PFSK-1 (cell line): ENCODE data around the gene RBL2.

ENCODE experiments used
- FOXP2 ChIP-seq: optimal IDR thresholded peaks from 2 replicates; pipeline ENCODE3; 2011; ENCODE audit warnings: borderline replicate concordance, control low read depth, inconsistent platforms; ENCODE audit not compliant: insufficient read depth; ENCODE audit errors: extremely low read length, extremely low read depth
- POLR2AphosphoS5 ChIP-seq: IDR thresholded peaks from 2 replicates; pipeline ENCODE4 v1.6.1; 2012; ENCODE audit warnings: low read depth, mild to moderate bottlenecking, control low read depth, low read length, moderate library complexity
- SIN3A ChIP-seq: IDR thresholded peaks from 2 replicates; pipeline ENCODE4 v1.6.1; 2012; ENCODE audit warnings: mild to moderate bottlenecking, low read length, moderate library complexity, borderline replicate concordance; ENCODE audit not compliant: insufficient read depth
- TAF1 ChIP-seq: IDR thresholded peaks from 2 replicates; pipeline ENCODE4 v1.6.1; 2012; ENCODE audit warnings: low read length, control low read depth, borderline replicate concordance; ENCODE audit not compliant: insufficient read depth
- TF ChIP-seq, protein P1 (sequence below), 2 experiments: IDR thresholded peaks; 2 replicates each; pipeline versions ENCODE4 v1.6.1 to v1.8.0; 2011 to 2012; ENCODE audit warnings: low read depth in 2 of 2, low read length in 2 of 2, control low read depth in 1 of 2, inconsistent platforms in 1 of 2, mild to moderate bottlenecking in 1 of 2, moderate library complexity in 1 of 2; ENCODE audit not compliant: insufficient read depth in 1 of 2

RBL2 gene

DNA sequence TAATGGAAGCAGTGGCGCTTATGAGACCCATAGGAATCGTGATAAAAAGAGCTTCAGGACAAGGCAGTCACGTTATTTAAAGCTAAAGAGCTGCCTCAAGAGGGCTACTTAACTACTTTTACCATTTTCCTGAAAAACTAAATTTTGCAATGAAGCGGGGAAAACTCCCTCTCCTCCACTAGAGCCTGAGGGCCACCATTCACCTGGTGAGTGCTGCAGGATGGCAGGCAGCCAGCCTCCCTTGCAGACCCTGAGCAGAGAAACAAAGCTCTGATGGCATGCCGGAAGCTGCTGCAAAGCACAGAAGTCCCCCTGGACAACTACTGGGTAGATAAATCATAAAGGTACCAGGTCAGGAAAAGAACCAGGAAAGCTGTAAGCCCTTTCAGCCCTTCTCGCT is 60.4 kb downstream of the RBL2 start:
- TF ChIP-seq POLR2AphosphoS5 (no peak), TAF1 (no peak)
- TF ChIP-seq, protein P1, sequence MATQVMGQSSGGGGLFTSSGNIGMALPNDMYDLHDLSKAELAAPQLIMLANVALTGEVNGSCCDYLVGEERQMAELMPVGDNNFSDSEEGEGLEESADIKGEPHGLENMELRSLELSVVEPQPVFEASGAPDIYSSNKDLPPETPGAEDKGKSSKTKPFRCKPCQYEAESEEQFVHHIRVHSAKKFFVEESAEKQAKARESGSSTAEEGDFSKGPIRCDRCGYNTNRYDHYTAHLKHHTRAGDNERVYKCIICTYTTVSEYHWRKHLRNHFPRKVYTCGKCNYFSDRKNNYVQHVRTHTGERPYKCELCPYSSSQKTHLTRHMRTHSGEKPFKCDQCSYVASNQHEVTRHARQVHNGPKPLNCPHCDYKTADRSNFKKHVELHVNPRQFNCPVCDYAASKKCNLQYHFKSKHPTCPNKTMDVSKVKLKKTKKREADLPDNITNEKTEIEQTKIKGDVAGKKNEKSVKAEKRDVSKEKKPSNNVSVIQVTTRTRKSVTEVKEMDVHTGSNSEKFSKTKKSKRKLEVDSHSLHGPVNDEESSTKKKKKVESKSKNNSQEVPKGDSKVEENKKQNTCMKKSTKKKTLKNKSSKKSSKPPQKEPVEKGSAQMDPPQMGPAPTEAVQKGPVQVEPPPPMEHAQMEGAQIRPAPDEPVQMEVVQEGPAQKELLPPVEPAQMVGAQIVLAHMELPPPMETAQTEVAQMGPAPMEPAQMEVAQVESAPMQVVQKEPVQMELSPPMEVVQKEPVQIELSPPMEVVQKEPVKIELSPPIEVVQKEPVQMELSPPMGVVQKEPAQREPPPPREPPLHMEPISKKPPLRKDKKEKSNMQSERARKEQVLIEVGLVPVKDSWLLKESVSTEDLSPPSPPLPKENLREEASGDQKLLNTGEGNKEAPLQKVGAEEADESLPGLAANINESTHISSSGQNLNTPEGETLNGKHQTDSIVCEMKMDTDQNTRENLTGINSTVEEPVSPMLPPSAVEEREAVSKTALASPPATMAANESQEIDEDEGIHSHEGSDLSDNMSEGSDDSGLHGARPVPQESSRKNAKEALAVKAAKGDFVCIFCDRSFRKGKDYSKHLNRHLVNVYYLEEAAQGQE (IDR thresholded peaks at IDR 0.05; ENCODE audit: insufficient read depth in 1 of 2, low read depth in 2 of 2, low read length in 2 of 2) = no peak

- no peak for TF ChIP-seq FOXP2
- TF ChIP-seq SIN3A = no peak
- TF ChIP-seq POLR2AphosphoS5 = no peak
- TF ChIP-seq, protein P1 (IDR thresholded peaks at IDR 0.05; ENCODE audit: insufficient read depth in 1 of 2, low read depth in 2 of 2, low read length in 2 of 2) = no peak
- TF ChIP-seq TAF1 = no peak
Measured at GRCh38 chr16:53495325-53495724, 61.1 kb downstream of the RBL2 start.

GRCh38 chr16:53498984-53499383 is 64.7 kb downstream of the RBL2 start:
- TF ChIP-seq, protein P1 (IDR thresholded peaks at IDR 0.05; ENCODE audit: insufficient read depth in 1 of 2, low read depth in 2 of 2, low read length in 2 of 2) = no peak
- TF ChIP-seq FOXP2 (no peak), POLR2AphosphoS5 (no peak)

DNA sequence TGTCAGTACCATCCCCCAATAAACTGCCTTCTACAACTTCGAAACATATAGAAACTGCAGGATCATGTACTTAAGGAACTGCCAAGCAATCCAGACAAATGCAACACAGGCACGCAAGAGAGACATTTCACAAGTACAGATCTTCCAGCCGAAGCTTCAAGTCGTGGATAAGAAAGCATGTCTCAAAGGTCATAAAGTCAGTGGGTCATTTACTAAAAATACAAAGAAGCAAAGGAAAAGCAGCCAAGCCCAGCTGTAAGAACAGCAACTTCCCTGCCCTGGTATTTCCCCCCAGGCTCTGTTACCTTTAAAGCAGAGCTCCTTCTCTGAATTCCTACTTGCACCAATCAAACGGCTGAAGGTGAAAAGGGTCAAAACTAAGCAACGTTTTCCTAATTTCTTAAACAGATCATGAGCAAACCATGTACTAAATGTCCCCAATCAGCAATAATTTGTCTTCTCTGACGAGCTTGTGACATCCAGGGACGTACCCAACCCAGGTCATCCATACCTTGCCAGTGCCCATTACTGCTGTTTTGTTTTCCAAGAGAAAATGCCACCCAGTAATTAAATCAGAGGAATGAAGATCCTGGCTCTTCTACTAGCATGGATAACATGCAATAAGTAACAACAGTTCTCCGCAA is 67.1 kb downstream of the RBL2 start:
- TF ChIP-seq TAF1 = no peak
- TF ChIP-seq SIN3A = no peak
- TF ChIP-seq FOXP2 = no peak
- no peak for TF ChIP-seq POLR2AphosphoS5
- TF ChIP-seq, protein P1 (IDR thresholded peaks at IDR 0.05; ENCODE audit: insufficient read depth in 1 of 2, low read depth in 2 of 2, low read length in 2 of 2) = no peak
